Measurements from ENCODE around the gene KRTAP16-1.

Gene KRTAP16-1

GRCh38 chr17:41327411-41328120 is 18.5 kb upstream of the KRTAP16-1 start:
- no peak for TF ChIP-seq CTCF (conservative IDR thresholded peaks at IDR 0.05)
- H3K27ac ChIP-seq = no peak overlapping the region

DNA sequence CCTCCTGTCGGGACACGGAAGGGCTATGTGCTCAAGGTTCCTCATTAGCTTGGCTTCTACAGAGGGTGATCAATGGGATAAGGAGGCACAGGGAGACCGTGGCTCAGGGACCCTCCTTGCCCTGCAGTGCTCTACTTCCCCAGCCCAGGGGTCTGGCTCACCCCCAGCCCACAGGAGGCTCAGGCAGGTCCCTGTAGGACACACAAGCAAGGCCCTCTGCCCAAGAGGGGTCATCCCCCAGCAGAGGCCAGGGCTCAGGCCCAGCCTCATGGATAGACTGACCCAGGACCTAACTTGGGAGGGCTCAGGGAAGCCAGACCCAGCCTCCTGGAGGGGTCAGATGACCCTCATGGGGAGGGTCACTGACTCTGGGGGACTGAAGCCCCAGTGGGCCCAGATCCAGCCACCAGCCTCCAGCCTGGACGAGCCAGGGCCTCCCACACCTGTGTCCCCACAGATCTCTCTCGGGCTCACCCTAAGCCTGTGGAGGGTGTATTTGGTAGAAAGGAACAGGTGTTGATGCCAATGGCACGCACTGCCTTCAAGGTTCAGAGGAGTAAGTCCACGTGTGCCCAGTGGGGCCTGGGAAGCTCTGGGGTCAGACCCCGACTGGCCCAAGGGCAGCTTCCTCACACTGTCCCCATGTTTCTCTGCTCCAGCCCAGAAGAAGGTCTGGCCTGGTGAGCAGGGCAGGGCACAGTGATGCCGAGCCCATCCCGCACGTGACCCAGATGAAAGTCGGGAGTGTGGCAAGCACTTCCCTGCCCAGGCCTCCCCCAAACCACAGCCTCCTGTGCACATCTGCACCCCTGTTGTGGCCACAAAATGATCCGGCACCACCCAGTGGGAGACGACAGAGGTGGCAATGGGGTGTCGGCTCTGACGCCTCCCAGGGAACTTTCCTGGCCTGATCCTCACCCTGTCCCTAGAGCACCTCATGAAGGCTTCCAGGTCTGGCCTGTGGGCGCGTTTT is 17.4 kb upstream of the KRTAP16-1 start:
- H3K27ac ChIP-seq = no peak overlapping the region
- no peak for TF ChIP-seq CTCF (conservative IDR thresholded peaks at IDR 0.05)

DNA sequence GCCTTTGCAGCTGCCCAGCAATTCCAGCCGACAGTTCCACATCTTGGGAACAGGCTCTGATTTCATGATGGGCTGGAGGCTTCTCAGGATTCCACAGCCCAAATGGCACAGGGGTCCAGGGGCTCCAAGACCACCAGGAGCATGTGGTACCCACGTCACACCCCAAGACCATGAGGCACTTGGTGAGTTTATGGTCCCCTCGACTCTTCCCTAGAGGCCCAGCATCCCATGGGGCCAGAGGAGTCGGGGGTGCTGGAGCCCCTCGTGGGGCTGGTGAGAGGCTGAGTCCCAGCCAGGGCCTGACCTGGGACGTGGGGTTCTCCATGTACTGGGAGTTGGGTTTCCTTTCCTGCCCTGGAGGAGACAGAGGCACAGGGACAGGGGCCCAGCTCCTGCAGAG is 16.5 kb upstream of the KRTAP16-1 start:
- TF ChIP-seq CTCF (conservative IDR thresholded peaks at IDR 0.05) = no peak

DNA sequence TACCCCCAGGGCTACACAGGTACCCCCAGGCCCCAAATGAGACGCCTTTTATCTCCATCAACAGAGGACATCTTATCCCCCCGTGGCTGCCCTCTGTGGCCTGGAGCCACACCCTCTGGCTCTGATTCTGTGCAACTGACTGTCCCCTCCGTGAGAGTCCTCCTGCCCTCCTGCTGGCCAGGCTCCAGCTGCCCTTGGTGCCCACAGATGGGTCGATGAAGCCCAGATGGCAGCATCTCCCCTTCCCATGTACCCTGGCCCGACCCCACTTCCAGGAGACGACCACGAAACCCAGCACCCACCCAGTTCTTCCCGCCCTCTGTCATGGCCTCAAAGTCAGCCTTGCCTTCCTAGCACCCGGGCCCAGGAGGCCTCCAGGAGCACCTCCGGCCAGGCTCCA is 16.0 kb upstream of the KRTAP16-1 start:
- no peak for TF ChIP-seq CTCF (conservative IDR thresholded peaks at IDR 0.05)
- no peak overlapping the region for H3K27ac ChIP-seq

More for the DNA sequence above, 16.5 kb upstream of the KRTAP16-1 start:
- no peak overlapping the region for H3K27ac ChIP-seq

DNA sequence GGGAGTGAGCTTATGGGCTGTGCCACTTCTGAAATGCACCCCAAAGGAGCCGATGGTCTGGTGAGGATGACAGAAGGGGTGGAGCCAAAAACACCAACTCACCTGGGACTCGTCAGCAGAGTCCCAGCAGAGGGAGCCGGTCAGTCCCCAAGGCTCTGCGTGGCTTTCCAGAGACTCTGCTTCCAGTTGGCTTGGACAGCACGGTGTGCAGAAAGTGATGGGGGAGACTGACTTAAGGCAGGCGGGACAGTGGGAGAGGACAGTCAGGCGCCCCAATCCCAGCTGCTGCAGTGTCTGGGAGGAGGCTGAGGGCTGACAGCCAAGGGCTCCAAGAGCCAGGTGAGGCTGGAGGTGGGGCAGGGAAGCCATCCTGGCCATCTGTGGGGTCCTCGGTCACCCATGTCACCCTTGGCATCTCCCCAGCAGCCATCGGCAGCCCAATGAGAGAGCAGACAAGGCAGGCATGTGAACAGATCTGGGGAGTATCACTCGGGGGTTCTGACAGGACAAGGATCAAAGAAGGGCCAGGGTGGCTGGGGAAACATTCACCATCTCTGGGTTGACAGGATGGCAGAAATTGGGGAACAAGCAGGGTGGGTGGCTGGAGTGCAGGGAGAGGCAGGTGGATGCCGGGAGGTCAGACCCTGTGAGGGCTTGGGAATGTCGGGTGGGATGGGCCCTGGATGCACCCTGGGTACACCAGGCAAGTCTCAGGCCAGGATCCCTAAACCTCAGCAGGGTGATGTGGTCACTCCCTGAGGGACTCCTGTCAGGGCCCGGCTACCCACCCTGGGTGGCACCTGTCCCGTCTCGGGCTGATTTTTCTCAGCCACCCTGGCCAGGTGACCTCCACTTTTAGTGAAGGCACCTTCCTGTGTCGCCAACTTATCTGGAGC is 15.3 kb upstream of the KRTAP16-1 start:
- peak; percentile 81 for TF ChIP-seq CTCF (conservative IDR thresholded peaks at IDR 0.05)
- no peak overlapping the region for H3K27ac ChIP-seq

DNA sequence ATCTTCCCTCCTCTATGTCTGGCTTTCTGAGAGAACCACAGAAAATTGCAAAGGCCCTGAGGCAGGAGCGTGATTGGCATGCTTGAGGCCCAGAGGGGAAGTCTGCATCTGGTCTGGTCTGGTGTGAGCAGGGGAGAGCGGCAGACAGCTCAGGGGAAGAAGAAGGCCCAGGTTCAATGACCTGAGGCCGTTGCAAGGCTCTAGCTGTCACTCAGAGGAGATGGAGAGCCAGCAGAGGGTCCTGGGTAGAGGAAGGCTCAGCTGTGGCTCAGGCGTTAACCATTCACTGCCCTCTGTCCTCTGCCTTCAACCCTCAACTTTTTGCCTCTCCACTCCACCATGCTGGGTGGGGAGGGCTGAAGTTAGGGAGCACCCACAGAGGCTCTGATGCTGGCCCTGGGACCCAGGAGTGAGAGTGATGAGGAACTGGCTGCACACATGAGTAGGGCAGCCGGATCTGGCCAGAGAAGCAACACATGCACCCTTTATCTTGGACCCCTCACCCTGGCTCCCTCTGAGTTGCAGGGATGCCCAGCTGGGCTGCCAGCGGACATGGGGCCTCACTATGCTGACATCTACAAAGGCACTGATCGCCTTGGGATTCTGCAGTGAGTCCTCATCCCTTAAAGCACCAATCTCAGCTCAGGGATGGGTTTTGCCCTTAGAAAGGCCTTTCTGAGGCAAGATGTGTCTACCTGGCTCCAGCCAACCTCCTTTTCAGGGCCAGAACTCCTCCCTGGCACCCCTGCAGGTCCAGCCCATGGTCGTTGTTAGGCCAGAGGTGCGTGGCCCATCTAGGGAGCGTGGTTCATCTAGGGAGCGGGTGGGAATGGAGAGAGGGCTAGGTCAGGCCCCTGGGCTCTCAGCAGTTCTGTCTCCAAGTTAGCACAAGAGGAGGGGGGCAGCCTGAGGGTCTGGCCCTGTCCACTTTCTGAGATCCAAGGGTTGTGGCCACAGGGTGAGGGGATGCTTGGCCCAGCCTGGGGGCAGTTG is 14.1 kb upstream of the KRTAP16-1 start:
- H3K27ac ChIP-seq = no peak overlapping the region
- TF ChIP-seq CTCF (conservative IDR thresholded peaks at IDR 0.05) = no peak

Measured in VCaP (cell line).